GM21423 (cell line): ENCODE measurements around the gene IMPDH2.

Experiments
- ATAC-seq: cut with Tn5 transposase; IDR thresholded peaks from one replicate; pipeline ENCODE4 v1.9.1; 2021; ENCODE audit warnings: mild to moderate bottlenecking, moderate library complexity; ENCODE audit not compliant: unreplicated experiment

IMPDH2 gene

DNA sequence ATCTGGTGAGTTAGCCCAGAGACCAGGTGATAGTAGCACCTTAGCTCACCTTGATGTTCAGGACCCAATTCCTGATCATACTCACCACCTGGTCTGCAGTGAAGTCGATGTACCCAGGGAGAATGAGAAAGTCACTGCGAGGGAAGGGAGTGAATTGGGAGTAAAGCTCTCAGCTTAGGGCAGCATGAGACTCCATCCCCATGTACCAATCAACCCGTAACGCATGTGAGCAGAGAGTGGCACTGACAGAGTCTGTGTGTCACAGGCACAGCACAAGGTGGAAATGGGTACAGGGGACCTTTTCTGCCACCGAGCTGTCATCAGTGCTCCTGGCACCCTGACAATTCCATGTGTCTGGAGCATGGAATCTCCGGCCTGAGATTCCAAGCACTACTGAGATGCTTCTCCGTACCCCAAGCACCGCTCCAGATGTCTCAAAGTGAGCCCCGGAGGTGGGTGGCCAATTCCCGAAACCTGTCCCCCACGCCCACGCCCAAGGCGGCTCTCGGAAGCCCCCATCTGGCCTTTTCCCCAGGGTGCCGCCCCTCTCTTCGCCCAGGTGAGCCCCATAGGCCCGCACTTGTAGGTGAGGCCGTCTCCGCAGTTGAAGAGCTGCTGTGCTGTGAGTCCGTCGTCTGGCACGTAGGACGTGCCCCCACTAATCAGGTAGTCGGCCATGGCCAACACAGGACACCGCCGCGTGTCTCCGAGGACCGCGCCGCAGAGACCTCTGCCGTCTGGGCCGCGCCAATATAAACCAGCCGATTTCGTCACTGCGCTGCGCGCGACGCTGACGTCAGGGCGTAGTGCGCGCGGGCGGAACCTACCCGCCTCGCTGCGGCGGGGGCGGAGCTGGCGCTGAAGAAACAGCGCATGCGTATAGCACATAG lies at the start of gene IMPDH2:
Gene IMPDH2 (minus strand): TSS at position 726 of the 890 bp plus-strand sequence. CDS start 48 bp downstream, at position 678.
- peak; percentile 86 for ATAC-seq

DNA sequence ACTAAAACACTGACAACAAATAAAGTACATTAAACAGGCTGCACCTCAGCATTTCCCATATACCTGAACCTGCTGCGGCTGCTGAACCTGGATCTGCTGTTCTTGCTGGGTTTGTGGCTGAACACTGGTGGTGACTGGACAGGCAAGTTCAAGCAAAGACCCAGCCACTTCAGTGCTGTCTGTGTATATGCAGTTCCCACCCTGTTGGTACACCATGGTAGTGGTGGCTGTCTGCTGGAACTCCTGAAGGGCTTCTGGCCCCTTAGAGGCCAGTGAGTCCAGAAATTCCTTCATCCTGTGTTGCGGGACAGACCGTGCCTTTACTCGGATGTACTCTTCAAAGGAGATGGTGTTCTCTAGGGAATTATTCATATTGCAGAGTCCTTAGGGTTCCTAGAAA lies 47.4 kb upstream of the IMPDH2 start:
- ATAC-seq = no peak

DNA sequence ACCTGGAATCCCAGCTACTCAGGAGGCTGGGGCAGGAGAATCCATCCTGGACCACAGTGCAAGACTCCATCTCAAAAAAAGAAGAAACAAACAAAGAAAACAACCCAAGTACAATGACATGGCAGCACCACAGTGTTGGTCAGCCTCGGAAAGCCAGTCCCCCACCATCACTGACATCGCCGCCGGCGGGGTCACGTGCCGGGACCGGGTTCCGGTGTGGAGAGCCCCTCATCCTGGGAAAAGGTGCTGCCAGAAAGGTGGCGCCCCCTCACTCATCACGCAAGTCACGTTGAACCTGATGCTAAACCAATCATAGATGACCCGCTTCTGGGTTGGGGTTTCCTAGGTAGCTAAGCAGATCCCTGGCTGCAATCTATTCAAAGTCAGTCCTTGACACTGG lies 46.9 kb upstream of the IMPDH2 start:
- ATAC-seq = no peak

GRCh38 chr3:49058011-49058410 lies 28.8 kb upstream of the IMPDH2 start:
- ATAC-seq = no peak

GRCh38 chr3:49057268-49057667 lies 28.1 kb upstream of the IMPDH2 start:
- no peak for ATAC-seq

DNA sequence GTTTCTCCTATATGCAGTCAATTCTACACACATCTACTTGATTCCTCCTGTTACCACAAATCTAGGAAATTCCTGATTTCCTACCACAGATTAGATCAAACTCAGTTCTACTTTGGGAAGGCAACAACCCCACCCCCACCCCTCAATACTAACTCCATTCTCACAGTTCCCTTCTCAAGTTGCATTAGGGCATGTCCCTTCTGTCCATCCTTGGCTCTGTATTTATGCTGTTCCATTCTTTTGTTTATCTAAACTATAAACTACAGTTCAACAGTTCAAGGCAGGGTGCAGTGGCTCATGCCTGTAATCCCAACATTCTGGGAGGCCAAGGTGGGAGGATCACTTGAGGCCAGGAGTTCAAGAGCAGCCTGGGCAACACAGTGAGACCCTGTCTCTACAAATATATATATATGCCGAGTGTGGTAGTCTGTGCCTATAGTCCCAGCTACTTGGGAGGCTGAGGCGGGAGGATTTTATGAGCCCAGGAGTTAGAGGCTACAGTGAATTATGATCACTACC lies 25.2 kb upstream of the IMPDH2 start:
- no peak for ATAC-seq

GRCh38 chr3:49053543-49053942 lies 24.3 kb upstream of the IMPDH2 start:
- ATAC-seq = no peak

- no peak for ATAC-seq
Observed at GRCh38 chr3:49035281-49035680, 6.1 kb upstream of the IMPDH2 start.

GRCh38 chr3:49034650-49035049 lies 5.5 kb upstream of the IMPDH2 start:
- ATAC-seq = no peak

DNA sequence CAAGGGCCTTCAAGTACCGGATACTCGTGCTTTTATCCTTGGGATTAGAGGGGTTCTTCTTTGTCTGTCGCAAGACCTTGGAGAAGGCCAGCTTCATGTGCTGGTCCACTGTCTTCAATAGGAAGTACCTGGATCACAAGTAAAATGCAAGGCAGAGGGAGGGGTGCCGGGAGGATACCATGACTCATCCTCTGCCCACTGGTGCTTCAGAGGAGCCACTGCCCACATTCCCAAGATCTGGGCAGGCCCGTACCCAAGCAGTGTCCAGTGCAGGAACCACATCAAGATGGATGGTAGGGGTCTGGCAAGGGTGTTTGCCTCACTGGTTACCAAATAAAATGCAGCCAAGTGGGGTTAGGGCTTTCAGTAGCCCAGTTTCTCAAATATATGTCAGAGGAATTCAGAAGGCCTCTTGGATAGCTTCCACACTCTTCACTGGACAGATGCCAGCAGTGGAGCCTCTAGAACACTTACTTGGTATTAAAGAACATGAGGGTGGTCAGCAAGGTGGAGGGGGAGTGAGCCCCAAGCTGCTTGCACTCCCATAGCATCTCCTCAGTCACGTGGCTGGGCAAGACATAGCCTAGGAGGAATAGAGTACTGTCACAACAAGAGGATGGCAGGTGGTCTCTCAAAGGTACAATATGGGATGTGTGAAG lies 3.6 kb upstream of the IMPDH2 start:
- ATAC-seq = no peak

DNA sequence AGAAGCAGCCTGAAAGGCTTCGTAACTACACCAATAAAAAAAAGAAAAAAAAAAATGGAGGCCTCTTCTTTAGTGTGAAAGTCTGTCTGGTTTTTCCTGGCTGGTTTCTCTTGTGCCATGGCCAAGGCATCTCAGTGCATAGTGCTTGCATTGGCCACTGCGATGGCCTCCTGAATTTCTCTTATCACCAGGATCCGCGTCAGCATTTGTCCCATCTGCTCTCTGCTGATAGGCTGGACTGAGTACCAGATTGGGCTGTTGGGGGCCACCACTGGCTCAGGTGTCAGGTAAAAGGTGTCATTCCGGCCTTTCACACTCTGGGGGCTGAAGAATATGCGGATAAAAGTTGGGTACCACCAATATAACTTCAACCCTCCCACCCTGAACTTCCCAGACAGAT lies 1.1 kb upstream of the IMPDH2 start:
- no peak for ATAC-seq

DNA sequence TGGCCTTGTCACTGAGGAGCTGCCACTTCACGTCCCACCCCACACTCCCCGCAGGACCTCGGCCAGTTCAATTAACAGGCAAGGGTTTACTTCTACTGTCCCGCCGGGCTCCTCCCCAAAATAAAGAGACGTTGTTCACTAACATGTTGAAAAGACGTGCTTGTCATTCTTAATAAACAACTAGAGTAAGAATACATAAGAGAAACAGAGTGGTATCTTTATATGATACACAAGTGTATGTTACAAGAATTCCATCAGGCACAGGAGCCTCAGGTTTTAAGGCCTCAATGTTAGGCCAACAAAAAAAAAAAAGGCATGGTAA lies 326 bp upstream of the IMPDH2 start:
- no peak for ATAC-seq

DNA sequence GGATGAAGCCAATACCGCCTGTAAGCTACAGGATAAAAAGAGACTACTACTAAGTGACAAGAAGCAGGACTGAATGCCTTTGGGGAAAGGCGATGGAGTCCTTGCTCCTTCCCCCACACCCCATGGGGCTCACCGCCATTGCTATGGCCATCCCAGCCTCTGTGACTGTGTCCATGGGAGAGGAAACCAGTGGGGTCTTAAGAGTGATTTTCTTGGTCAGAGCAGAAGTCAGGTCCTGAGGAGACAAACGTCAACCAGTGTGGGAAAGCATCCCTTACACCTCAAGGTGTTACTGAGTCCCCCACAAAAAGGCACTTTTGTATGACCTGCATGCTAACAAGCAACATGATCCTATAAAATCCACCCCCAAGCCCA lies 913 bp downstream of the IMPDH2 start:
- no peak for ATAC-seq

DNA sequence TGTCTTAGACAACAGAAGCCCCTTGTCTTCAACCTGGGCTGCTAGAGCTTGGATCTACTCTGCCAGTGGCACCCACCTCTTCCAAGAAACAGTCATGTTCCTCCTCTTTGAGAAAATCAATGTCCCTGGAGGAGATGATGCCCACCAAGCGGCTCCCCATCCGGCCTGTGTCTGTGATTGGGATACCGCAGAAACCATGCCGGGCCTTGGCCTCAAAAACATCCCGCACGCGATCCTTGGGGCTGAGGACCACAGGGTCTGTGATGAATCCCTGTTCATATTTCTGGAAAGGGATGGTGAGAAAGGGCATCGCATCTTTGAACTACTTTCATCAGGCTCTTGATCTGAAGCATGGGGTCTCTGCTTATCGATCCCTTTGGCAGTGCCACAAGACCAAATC lies 1.6 kb downstream of the IMPDH2 start:
- no peak for ATAC-seq

GRCh38 chr3:49026536-49026935 lies 2.7 kb downstream of the IMPDH2 start:
- no peak for ATAC-seq

DNA sequence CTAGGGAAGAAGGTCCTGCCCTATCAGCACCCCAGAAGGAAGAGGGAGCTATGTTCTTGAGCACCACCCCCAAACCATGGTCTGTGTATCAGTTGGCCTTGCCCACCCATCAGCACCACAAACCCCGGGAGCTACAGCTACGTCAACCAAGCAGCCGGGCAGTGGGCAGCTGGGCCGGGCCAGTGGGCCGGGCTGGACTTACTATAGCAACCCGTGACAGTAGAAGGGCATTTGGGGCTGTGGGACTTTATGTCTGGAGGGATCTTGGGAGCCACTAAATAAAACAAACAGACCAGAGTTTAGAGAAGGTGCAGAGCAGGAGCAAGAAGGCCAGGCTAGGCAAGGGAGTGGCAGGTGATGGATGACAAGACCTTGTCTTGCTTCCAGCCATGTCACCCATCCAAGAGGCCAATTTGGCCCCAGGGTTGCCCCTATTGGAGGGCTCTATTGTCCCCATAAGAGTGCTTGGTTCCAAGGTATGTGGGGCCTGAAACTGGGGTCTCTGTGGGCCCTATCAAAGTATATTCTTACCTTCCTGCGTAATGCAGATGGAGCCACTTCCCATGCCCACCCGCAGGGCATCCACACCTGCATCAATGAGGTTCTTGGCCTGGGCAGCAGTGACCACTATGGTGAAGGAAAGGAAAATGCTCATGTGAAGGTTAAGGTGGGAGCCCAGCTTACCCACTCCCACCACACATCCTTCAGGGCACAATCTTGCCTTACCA lies 3.2 kb downstream of the IMPDH2 start:
- no peak for ATAC-seq

- ATAC-seq = no peak
Observed at GRCh38 chr3:49025005-49025792, 4.0 kb downstream of the IMPDH2 start.

DNA sequence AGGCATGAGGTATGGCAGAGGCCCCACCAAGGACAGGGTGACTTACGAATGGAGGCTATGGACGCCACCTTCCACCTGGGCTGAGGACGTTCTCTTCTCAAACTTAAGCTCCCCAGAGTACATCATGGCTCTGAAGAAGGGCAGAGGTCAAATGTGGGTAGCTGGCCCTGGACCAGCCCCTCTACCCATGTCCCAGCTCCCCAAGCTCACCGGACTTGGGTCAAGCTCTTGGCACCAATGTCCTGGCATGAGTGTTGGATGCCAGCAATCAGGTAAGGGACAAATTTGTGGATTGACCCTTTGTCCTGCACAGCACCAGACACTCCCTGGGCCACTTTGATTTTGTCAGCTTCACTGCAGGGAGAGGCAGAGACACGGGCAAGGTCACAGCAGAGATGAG lies 4.7 kb downstream of the IMPDH2 start:
- no peak for ATAC-seq

DNA sequence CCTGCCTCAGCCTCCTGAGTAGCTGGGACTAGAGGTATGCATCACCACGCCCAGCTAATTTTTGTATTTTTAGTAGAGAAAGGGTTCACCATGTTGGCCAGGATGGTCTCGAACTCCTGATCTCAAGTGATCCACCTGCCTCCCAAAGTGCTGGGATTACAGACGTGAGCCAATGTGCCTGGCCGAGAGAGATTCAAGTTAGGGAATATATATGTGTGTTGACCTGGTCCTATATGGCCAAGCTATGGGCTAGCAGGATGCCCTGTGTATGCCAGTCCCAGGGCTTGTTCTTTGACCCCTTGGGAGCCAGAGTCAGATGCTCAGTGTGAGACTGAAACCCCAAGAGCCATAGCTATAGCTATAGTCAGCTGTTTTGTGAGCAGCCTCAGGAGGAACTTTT lies 5.4 kb downstream of the IMPDH2 start:
- ATAC-seq = no peak

DNA sequence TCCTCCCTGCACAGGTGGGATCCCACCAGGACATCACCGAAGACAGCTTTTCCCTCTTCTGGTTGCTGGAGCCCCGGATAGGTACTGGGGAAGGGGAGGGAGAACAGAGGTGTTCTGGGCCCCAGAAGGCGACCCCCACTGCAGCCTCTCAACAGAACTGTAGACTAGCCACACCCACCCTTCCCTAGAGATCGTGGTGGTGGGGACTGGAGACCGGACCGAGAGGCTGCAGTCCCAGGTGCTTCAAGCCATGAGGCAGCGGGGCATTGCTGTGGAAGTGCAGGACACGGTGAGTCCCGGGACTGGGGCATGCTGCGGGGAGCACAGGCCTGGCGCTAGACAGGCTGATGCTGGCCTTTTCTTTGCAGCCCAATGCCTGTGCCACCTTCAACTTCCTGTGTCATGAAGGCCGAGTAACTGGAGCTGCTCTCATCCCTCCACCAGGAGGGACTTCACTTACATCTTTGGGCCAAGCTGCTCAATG lies 6.5 kb downstream of the IMPDH2 start:
- ATAC-seq = no peak
